Natural killer cell (primary cell): ENCODE results near the gene ALDH3B2. TPM values are rescaled to one million over a fixed set of nuclear protein-coding genes. Genes with fewer than 3 reads are reported as not detected.

Source experiments
- ATAC-seq, 3 donors: fragments of 150-1000 bp in 2 of 3; fragments of 200-7000 bp in 1 of 3; cut with Tn5 transposase; 1 replicate in 1 of 3; 2 replicates in 2 of 3; pipeline ENCODE4 v1.10.0; 2021; ENCODE audit warnings: mild to moderate bottlenecking in 2 of 3, moderate library complexity in 2 of 3
- DNase-seq, 2 donors: peaks; one replicate each; pipeline versions ENCODE4 v3.0.0 to v3.0.0-alpha.2; 2013 to 2021; ENCODE audit warnings: mixed read lengths in 1 of 2
- H3K27ac ChIP-seq: one replicate; pipeline ENCODE4 v1.5.1; 2013; ENCODE audit warnings: mild to moderate bottlenecking, low read length
- H3K27me3 ChIP-seq: one replicate; pipeline ENCODE4 v1.6.1; 2013; ENCODE audit warnings: low read length; ENCODE audit not compliant: control insufficient read depth, insufficient read depth
- H3K36me3 ChIP-seq: one replicate; pipeline ENCODE4 v1.6.1; 2013; ENCODE audit warnings: low read length; ENCODE audit not compliant: control insufficient read depth, insufficient read depth
- H3K4me1 ChIP-seq: one replicate; pipeline ENCODE4 v1.6.1; 2013; ENCODE audit warnings: low read length; ENCODE audit not compliant: control insufficient read depth, insufficient read depth
- H3K4me3 ChIP-seq: one replicate; pipeline ENCODE4 v1.5.1; 2013; ENCODE audit warnings: low read length
- H3K9me3 ChIP-seq: one replicate; pipeline ENCODE4 v1.6.1; 2013; ENCODE audit warnings: low read length; ENCODE audit not compliant: control insufficient read depth, insufficient read depth
- H3K27ac Mint-ChIP-seq, 2 donors: one replicate each; pipeline ENCODE4 v1.8.0; 2022; ENCODE audit warnings: mild to moderate bottlenecking in 2 of 2, mixed read lengths in 2 of 2, moderate library complexity in 1 of 2
- H3K27me3 Mint-ChIP-seq, 2 donors: one replicate each; pipeline ENCODE4 v1.8.0; 2022; ENCODE audit warnings: low read depth in 2 of 2, mixed read lengths in 2 of 2
- H3K36me3 Mint-ChIP-seq: one replicate; pipeline ENCODE4 v1.8.0; 2022; ENCODE audit warnings: mixed read lengths
- H3K4me1 Mint-ChIP-seq, 2 donors: one replicate each; pipeline ENCODE4 v1.8.0; 2022; ENCODE audit warnings: mixed read lengths in 2 of 2
- H3K4me3 Mint-ChIP-seq: one replicate; pipeline ENCODE4 v1.8.0; 2022; ENCODE audit warnings: mild to moderate bottlenecking, moderate library complexity, mixed read lengths
- H3K9me3 Mint-ChIP-seq, 2 donors: one replicate each; pipeline ENCODE4 v1.8.0; 2022; ENCODE audit warnings: mixed read lengths in 2 of 2
- WGBS: methylation state at CpG from one replicate; pipeline ENCODE4 v1.1.7; 2013; ENCODE audit warnings: missing lambda C conversion rate; ENCODE audit not compliant: insufficient coverage; 5-methylcytosine and 5-hydroxymethylcytosine counted together
- intact Hi-C: fragments of 100-400 bp; cut with micrococcal nuclease; formaldehyde crosslinking; loops from one replicate; pipeline ENCODE4 v1.14.2; 2022
- total RNA-seq, 4 donors: library from RNA; stranded (reverse); fragments of 120-200 nt in 1 of 4; gene quantifications; one replicate each; pipeline versions ENCODE4 v1.2.3 to v1.2.4, GENCODE V29; 2013 to 2022
- TF ChIP-seq, protein P1 (sequence below): fragments of 200-600 bp; IDR thresholded peaks from one replicate; pipeline ENCODE4 v1.8.0; 2022; ENCODE audit warnings: antibody characterized with exemption

ALDH3B2 gene
- total RNA-seq, 3 donors from 2014 or later (not counting 1 experiment from before 2014, with no cell fraction given) = not detected

DNA sequence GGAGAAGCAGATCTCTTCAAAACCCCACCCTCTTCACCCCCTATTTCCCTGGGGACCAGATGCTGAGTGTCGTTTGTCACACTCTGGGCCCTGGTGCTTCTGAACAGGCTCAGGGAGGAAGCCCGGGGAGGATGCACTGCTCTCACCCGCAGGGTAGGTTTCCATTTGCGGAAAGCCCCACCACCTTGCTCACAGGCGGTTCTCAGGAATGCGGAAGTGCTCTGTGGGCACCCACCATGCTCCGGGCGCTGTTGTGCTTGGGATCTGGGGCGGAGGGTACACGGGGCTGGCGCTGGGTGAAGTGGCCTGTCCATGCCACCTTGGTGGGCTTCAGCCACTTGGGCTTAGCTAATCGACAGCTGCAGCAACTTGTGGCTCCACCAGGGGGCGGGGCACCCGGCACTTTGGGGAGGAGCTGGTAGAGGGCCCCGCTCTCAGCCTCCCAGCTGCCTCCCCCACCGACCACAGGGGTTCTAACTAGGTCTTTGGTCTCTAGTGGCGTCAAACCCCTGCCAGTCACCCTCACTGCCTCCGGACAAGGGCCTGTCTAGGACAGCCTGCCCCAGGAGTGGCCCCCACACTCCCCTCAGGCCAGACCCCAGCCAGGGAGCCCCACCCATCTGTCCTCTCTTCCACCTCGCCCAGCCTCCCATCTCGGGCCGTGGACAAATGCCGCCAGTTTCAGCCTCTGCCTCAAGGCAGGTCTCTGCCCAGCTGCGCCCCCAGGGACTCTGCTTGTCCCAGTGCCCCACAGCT, 60.3 kb downstream of the ALDH3B2 start:
- Histone ChIP-seq H3K4me3 (peak overlapping the region; percentile 44), H3K36me3 (peaks cover 42% of the 10 kb centered on the region), H3K9me3 (no peaks in the 10 kb centered on the region), H3K27me3 (no peaks in the 10 kb centered on the region), H3K27ac (peak overlapping the region; percentile 100), H3K4me1 (peaks cover 49% of the 10 kb centered on the region)
- intact Hi-C loops = loop anchor here (2.0 to 10.0 kb wide), 3 partner anchors 15 to 109 kb away; partner anchors contain the start of genes CDK2AP2, GSTP1, NUDT8 and PITPNM1
- H3K27me3 Mint-ChIP-seq = no peaks in the 10 kb centered on the region
- no peaks in the 10 kb centered on the region for H3K9me3 Mint-ChIP-seq
- DNase-seq (peak; percentile 88 to 95), ATAC-seq (peak; percentile 86 to 94 (median 90))
- no peaks in the 10 kb centered on the region for H3K36me3 Mint-ChIP-seq
- peak overlapping the region; percentile 82 for H3K4me3 Mint-ChIP-seq
- peak overlapping the region; percentile 96 to 99 for H3K27ac Mint-ChIP-seq
- TF ChIP-seq, protein P1, sequence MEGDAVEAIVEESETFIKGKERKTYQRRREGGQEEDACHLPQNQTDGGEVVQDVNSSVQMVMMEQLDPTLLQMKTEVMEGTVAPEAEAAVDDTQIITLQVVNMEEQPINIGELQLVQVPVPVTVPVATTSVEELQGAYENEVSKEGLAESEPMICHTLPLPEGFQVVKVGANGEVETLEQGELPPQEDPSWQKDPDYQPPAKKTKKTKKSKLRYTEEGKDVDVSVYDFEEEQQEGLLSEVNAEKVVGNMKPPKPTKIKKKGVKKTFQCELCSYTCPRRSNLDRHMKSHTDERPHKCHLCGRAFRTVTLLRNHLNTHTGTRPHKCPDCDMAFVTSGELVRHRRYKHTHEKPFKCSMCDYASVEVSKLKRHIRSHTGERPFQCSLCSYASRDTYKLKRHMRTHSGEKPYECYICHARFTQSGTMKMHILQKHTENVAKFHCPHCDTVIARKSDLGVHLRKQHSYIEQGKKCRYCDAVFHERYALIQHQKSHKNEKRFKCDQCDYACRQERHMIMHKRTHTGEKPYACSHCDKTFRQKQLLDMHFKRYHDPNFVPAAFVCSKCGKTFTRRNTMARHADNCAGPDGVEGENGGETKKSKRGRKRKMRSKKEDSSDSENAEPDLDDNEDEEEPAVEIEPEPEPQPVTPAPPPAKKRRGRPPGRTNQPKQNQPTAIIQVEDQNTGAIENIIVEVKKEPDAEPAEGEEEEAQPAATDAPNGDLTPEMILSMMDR = peak; percentile 54
- H3K4me1 Mint-ChIP-seq = peaks cover 15 to 46% of the 10 kb centered on the region in 2 donors
- 9% methylated on average over 23 of the region's 23 CpGs for WGBS

GRCh38 chr11:67613313-67613959, 61.0 kb downstream of the ALDH3B2 start:
- Mint-ChIP-seq H3K27ac (peak overlapping the region; percentile 96 to 99), H3K27me3 (no peaks in the 10 kb centered on the region), H3K4me3 (peak overlapping the region; percentile 82), H3K36me3 (no peaks in the 10 kb centered on the region), H3K9me3 (no peaks in the 10 kb centered on the region), H3K4me1 (peaks cover 15 to 46% of the 10 kb centered on the region in 2 donors)
- ATAC-seq (no peak), DNase-seq (peak in 1 of 2 donors; percentile 21)
- peaks cover 49% of the 10 kb centered on the region for H3K4me1 ChIP-seq
- H3K4me3 ChIP-seq = peak overlapping the region; percentile 44
- TF ChIP-seq, protein P1 = no peak
- H3K27me3 ChIP-seq = no peaks in the 10 kb centered on the region
- peaks cover 49% of the 10 kb centered on the region for H3K36me3 ChIP-seq
- peak overlapping the region; percentile 100 for H3K27ac ChIP-seq
- no peaks in the 10 kb centered on the region for H3K9me3 ChIP-seq
- intact Hi-C loops = loop anchor here (10.0 kb wide), 1 partner anchor 109 kb away; the partner anchor contains the start of genes CDK2AP2 and PITPNM1
- WGBS = 74% methylated on average over 15 of the region's 17 CpGs

DNA sequence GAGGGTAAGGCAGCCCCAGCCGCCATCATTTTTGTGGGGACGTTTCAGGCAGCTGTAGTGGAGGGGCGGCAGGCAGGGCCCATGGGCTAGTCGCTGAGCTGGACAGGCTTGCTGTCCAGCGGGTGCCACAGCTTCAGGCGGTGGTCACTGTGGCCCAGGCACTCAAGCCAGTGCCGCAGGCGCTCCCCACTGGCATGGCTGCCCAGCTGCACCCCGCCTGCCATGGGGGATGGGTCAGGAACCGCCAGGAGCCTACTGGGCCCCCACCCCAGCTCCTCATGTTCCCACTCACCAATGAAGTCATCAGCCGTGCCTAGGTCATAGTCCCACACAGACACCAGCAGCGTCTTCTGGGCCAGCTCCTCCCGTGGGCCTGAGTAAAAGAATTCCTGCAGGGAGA, 61.7 kb downstream of the ALDH3B2 start:
- H3K27me3 ChIP-seq = no peaks in the 10 kb centered on the region
- H3K4me3 Mint-ChIP-seq = no peak overlapping the region
- peaks cover 15 to 46% of the 10 kb centered on the region in 2 donors for H3K4me1 Mint-ChIP-seq

More for the DNA sequence above, 61.7 kb downstream of the ALDH3B2 start:
- intact Hi-C loops = loop anchor here (10.0 kb wide), 1 partner anchor 108 kb away; the partner anchor contains the start of genes CDK2AP2 and PITPNM1
- peaks cover 51% of the 10 kb centered on the region for H3K36me3 ChIP-seq
- no peak for DNase-seq
- H3K36me3 Mint-ChIP-seq = no peaks in the 10 kb centered on the region
- no peak for ATAC-seq
- WGBS = 97% methylated on average over 13 of the region's 13 CpGs
- no peaks in the 10 kb centered on the region for H3K9me3 ChIP-seq
- H3K27ac ChIP-seq = peak overlapping the region; percentile 100
- TF ChIP-seq, protein P1 = no peak
- H3K27me3 Mint-ChIP-seq = no peaks in the 10 kb centered on the region
- H3K27ac Mint-ChIP-seq = peak overlapping the region; percentile 96 to 99
- peaks cover 56% of the 10 kb centered on the region for H3K4me1 ChIP-seq
- H3K9me3 Mint-ChIP-seq = no peaks in the 10 kb centered on the region
- no peak overlapping the region for H3K4me3 ChIP-seq

Other genes starting within 250 kb of the ALDH3B2 start
- gene RPS6KB2, start 246.1 kb downstream of the ALDH3B2 start, total RNA-seq = 10 to 100 TPM; 81.0 to 89.6 (median 84.6) TPM
- gene PTPRCAP, start 236.9 kb downstream of the ALDH3B2 start, total RNA-seq = 100 to 1,000 TPM; 240 to 301 (median 269) TPM
- 10 to 100 TPM in 2 of 3 donors, 1 to 10 TPM in 1; 9.7 to 16.2 (median 15.0) TPM for gene CORO1B, start 231.1 kb downstream of the ALDH3B2 start, total RNA-seq
- gene GPR152, start 221.9 kb downstream of the ALDH3B2 start, total RNA-seq = under 1 TPM in 1 of 3 donors, not detected in 2; 0.25 TPM
- gene CABP4, start 219.3 kb downstream of the ALDH3B2 start, total RNA-seq = 10 to 100 TPM; 12.9 to 22.8 (median 21.3) TPM
- gene TMEM134, start 205.4 kb downstream of the ALDH3B2 start, total RNA-seq = 10 to 100 TPM; 57.8 to 65.7 (median 61.2) TPM
- gene AIP, start 191.6 kb downstream of the ALDH3B2 start, total RNA-seq = 100 to 1,000 TPM in 1 of 3 donors, 10 to 100 TPM in 2; 93.3 to 113 (median 98.1) TPM
- gene PITPNM1, start 169.3 kb downstream of the ALDH3B2 start, total RNA-seq = 100 to 1,000 TPM in 2 of 3 donors, 10 to 100 TPM in 1; 99.9 to 135 (median 123) TPM
- gene CDK2AP2, start 166.5 kb downstream of the ALDH3B2 start, total RNA-seq = 10 to 100 TPM; 57.9 to 67.7 (median 65.5) TPM
- not detected for gene CABP2, start 151.2 kb downstream of the ALDH3B2 start, total RNA-seq
- gene GSTP1, start 90.8 kb downstream of the ALDH3B2 start, total RNA-seq = 100 to 1,000 TPM; 172 to 218 (median 212) TPM
- 100 to 1,000 TPM; 346 to 393 (median 360) TPM for gene NDUFV1, start 67.7 kb downstream of the ALDH3B2 start, total RNA-seq
- gene NUDT8, start 44.7 kb downstream of the ALDH3B2 start, total RNA-seq = 1 to 10 TPM; 1.7 to 5.2 (median 4.1) TPM
- gene TBX10, start 34.9 kb downstream of the ALDH3B2 start, total RNA-seq = not detected
- gene ACY3, start 23.9 kb downstream of the ALDH3B2 start, total RNA-seq = 1 to 10 TPM in 1 of 3 donors, under 1 TPM in 1, not detected in 1; 0.96 to 1.1 TPM